Kidney (tissue), 14 donors: ENCODE measurements around the gene ACBD7. TPM values are rescaled to one million over a fixed set of nuclear protein-coding genes. Genes with fewer than 3 reads are reported as not detected.

Source experiments
- DNase-seq, 5 donors: peaks; one replicate each; pipeline ENCODE4 v3.0.0-alpha.2; 2013 to 2020
- FAIRE-seq: peaks from 2 replicates; lab custom pipeline; 2012; peaks lifted over from hg19 to GRCh38; lab: Jason Lieb, UNC
- H3K27ac ChIP-seq, 2 donors: one replicate each; pipeline ENCODE4 v1.7.0; 2013; ENCODE audit warnings: low read depth in 2 of 2, low read length in 2 of 2, inconsistent platforms in 1 of 2
- H3K27me3 ChIP-seq: one replicate; pipeline ENCODE4 v1.7.1; 2013; ENCODE audit warnings: low read length, inconsistent platforms; ENCODE audit not compliant: control insufficient read depth, insufficient read depth
- H3K36me3 ChIP-seq, 3 donors: one replicate each; pipeline versions ENCODE4 v1.7.0 to v1.7.1; 2013; ENCODE audit warnings: low read length in 3 of 3, control low read depth in 1 of 3, inconsistent platforms in 1 of 3; ENCODE audit not compliant: insufficient read depth in 3 of 3, control insufficient read depth in 2 of 3
- H3K4me1 ChIP-seq, 3 donors: one replicate each; pipeline versions ENCODE4 v1.7.0 to v1.7.1; 2013; ENCODE audit warnings: low read length in 3 of 3, inconsistent platforms in 1 of 3, low read depth in 1 of 3; ENCODE audit not compliant: control insufficient read depth in 2 of 3, insufficient read depth in 2 of 3
- H3K4me3 ChIP-seq, 3 donors: one replicate each; pipeline versions ENCODE4 v1.7.0 to v1.8.1; 2013; ENCODE audit warnings: low read length in 3 of 3, control low read depth in 1 of 3, inconsistent platforms in 1 of 3
- H3K9ac ChIP-seq, 3 donors: one replicate each; pipeline versions ENCODE4 v1.7.0 to v1.7.1; 2013; ENCODE audit warnings: low read length in 3 of 3, control low read depth in 1 of 3, inconsistent platforms in 1 of 3
- H3K9me3 ChIP-seq, 3 donors: one replicate each; pipeline versions ENCODE4 v1.7.0 to v1.7.1; 2013; ENCODE audit warnings: low read length in 3 of 3, control low read depth in 1 of 3, inconsistent platforms in 1 of 3; ENCODE audit not compliant: control insufficient read depth in 2 of 3, insufficient read depth in 1 of 3
- CTCF ChIP-seq: IDR thresholded peaks from 3 replicates; pipeline ENCODE4 v1.5.1; 2012; ENCODE audit warnings: mild to moderate bottlenecking, moderate library complexity, borderline replicate concordance; ENCODE audit not compliant: insufficient read depth; ENCODE audit errors: extremely low read depth
- intact Hi-C: fragments of 100-400 bp; cut with DNase I; formaldehyde crosslinking; loops from one replicate; pipeline ENCODE4 v1.11.1; 2022
- polyA plus RNA-seq: library from polyadenylated mRNA; stranded (reverse); fragments of 350-450 nt; fragmentation: Illumina TruSeq; extraction: RNeasy Lipid Tissue Mini Kit (QIAGEN cat#74804); gene quantifications from one replicate; pipeline ENCODE4 v1.2.3, GENCODE V29; 2014; ENCODE audit warnings: low read depth, low replicate concordance; ENCODE audit not compliant: insufficient read depth
- total RNA-seq: library from RNA; stranded (reverse); fragmentation: NEBNext Ultra II Directional; extraction: Animal tissue kit (Norgen Biotek cat#: 25700); gene quantifications from one replicate; pipeline ENCODE4 v1.2.1, GENCODE V29; 2021
- donor health status: control.
- donor health status: control.
- donor health status: control.
- donor health status: control.
- donor health status: control.
- donor health status: DM: yes; HTN: yes; CAD: no.
- donor health status: Normal renal cell carcinoma (clear cell type).

The ACBD7 gene
- total and polyA plus RNA-seq, 2 donors from 2014 or later = 0.50 to 0.56 TPM

DNA sequence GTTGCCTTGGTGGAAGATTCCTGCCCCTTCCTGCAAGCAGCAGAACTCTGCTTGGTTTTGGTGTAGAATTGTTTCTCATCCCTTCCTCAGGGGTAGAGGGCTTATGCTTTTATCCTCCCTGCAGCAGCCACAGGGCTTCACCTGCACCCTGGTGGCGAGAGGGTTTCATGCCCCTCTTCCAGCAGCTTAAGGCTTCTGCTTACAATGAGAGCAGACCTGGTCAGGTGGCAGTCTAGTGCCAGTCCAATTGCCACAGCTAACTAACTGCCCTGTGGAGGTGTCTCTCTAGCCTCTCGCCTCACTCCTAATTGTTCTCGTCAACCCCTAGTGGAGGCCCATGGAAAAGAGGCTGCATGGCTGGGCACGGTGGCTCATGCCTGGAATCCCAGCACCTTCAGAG is 19.3 kb downstream of the ACBD7 start:
- Histone ChIP-seq H3K4me3 (no peak overlapping the region), H3K9me3 (peaks cover 0 to 11% (median 0%) of the 10 kb centered on the region in 3 donors), H3K36me3 (no peaks in the 10 kb centered on the region), H3K27me3 (no peaks in the 10 kb centered on the region), H3K4me1 (no peaks in the 10 kb centered on the region), H3K27ac (no peak overlapping the region), H3K9ac (no peak overlapping the region)
- FAIRE-seq (no peak), DNase-seq (no peak)
- TF ChIP-seq CTCF = no peak
- intact Hi-C loops = no loop called here

DNA sequence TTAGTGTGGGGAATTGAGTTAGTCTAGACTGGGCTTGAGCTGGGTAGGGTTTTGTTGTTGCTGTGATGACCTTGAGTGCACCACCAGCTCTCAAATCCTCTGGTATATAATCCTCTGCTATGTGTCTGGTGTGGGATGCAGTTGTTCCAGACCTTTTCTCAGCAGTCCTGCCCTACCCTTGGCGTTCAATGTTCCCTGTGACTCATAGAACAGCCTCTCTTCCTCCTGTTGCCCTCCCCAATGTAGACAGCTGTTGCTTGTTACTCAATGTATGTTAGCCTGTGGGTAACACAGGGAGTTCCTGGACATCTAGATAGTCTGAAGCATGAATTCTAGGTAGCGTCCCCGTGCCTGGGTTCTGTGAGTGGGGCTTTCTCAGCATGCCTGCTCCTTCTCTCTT is 19.8 kb downstream of the ACBD7 start:
- intact Hi-C loops = no loop called here
- FAIRE-seq = no peak

GRCh38 chr10:15067154-15067553 is 21.4 kb downstream of the ACBD7 start:
- Histone ChIP-seq H3K4me1 (no peaks in the 10 kb centered on the region), H3K9ac (no peak overlapping the region), H3K27me3 (no peaks in the 10 kb centered on the region), H3K36me3 (no peaks in the 10 kb centered on the region), H3K9me3 (peaks cover 0 to 11% (median 0%) of the 10 kb centered on the region in 3 donors), H3K4me3 (no peak overlapping the region), H3K27ac (no peak overlapping the region)
- FAIRE-seq (no peak), DNase-seq (no peak)
- no peak for TF ChIP-seq CTCF
- intact Hi-C loops = no loop called here

More for the DNA sequence above, 19.8 kb downstream of the ACBD7 start:
- Histone ChIP-seq H3K4me1 (no peaks in the 10 kb centered on the region), H3K27me3 (no peaks in the 10 kb centered on the region), H3K9me3 (peaks cover 0 to 11% (median 0%) of the 10 kb centered on the region in 3 donors), H3K4me3 (no peak overlapping the region), H3K36me3 (no peaks in the 10 kb centered on the region), H3K9ac (no peak overlapping the region), H3K27ac (no peak overlapping the region)
- DNase-seq = no peak
- TF ChIP-seq CTCF = no peak

- Histone ChIP-seq H3K36me3 (no peaks in the 10 kb centered on the region), H3K4me1 (no peaks in the 10 kb centered on the region), H3K9ac (no peak overlapping the region), H3K4me3 (no peak overlapping the region), H3K9me3 (peaks cover 0 to 8% (median 0%) of the 10 kb centered on the region in 3 donors), H3K27ac (no peak overlapping the region), H3K27me3 (no peaks in the 10 kb centered on the region)
- FAIRE-seq = no peak
- TF ChIP-seq CTCF = no peak
- intact Hi-C loops = no loop called here
- DNase-seq = no peak
Measured at GRCh38 chr10:15060638-15061037, 27.9 kb downstream of the ACBD7 start.
